Testis (tissue), 2 donors: ENCODE data around the gene UROS.

Experiments
- POLR2A ChIP-seq: fragments of 450-650 bp; IDR thresholded peaks from one replicate; pipeline ENCODE4 v1.6.1; 2017; ENCODE audit warnings: antibody characterized with exemption, mild to moderate bottlenecking, moderate library complexity
- TF ChIP-seq, protein P1 (sequence below), 3 experiments: fragments of 450-650 bp in 2 of 3; fragments of 200-600 bp in 1 of 3; sonication (generic) in 1 of 3; IDR thresholded peaks; one replicate each; pipeline ENCODE4 v1.5.1; 2016 to 2019; ENCODE audit warnings: antibody characterized with exemption in 3 of 3, mild to moderate bottlenecking in 2 of 3, moderate library complexity in 1 of 3

- TF ChIP-seq, protein P1, sequence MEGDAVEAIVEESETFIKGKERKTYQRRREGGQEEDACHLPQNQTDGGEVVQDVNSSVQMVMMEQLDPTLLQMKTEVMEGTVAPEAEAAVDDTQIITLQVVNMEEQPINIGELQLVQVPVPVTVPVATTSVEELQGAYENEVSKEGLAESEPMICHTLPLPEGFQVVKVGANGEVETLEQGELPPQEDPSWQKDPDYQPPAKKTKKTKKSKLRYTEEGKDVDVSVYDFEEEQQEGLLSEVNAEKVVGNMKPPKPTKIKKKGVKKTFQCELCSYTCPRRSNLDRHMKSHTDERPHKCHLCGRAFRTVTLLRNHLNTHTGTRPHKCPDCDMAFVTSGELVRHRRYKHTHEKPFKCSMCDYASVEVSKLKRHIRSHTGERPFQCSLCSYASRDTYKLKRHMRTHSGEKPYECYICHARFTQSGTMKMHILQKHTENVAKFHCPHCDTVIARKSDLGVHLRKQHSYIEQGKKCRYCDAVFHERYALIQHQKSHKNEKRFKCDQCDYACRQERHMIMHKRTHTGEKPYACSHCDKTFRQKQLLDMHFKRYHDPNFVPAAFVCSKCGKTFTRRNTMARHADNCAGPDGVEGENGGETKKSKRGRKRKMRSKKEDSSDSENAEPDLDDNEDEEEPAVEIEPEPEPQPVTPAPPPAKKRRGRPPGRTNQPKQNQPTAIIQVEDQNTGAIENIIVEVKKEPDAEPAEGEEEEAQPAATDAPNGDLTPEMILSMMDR (IDR thresholded peaks at IDR 0.05) = no peak
- no peak for TF ChIP-seq POLR2A
Observed at GRCh38 chr10:125871338-125871737, 48.3 kb upstream of the UROS start.
